K562 (cell line): ENCODE measurements around the gene VPS13D. TPM values are rescaled to one million over a fixed set of nuclear protein-coding genes. Genes with fewer than 3 reads are reported as not detected.

Experiments used
- ATAC-seq: fragments of 200-7000 bp; cut with Tn5 transposase; 3 replicates; pipeline ENCODE4 v1.9.1; 2020; ENCODE audit warnings: moderate library complexity
- BruUV-seq: library from RNA; stranded (reverse); fragments of 400-500 nt; replicated peaks from 2 replicates; lab custom pipeline; 2021; lab: Mats Ljungman, UMichigan
- CTCF ChIA-PET: fragments of 300-600 bp; formaldehyde crosslinking; extraction: SDS; loops from one replicate; lab custom pipeline; 2021; ENCODE audit warnings: low intra/inter-chr PET ratio; lab: Yijun Ruan, JAX
- POLR2A ChIA-PET: fragments of 300-600, 350-650 bp; sonication (Branson Sonifier 250); formaldehyde crosslinking; extraction: SDS; loops from one replicate; lab custom pipeline; 2021; ENCODE audit warnings: antibody characterized with exemption, inconsistent platforms; lab: Yijun Ruan, JAX
- DNase-seq, 4 experiments: peaks; one replicate each; pipeline versions ENCODE4 v3.0.0 to v3.0.0-alpha.2; 2011 to 2018; ENCODE audit warnings: low spot score in 3 of 4, mixed read lengths in 3 of 4; ENCODE audit errors: extremely low read depth in 1 of 4
- FAIRE-seq: peaks from 2 replicates; lab custom pipeline; 2011; peaks lifted over from hg19 to GRCh38; lab: Jason Lieb, UNC
- H2AFZ ChIP-seq: 2 replicates; pipeline ENCODE4 v1.6.0; 2011; ENCODE audit warnings: low read depth, low read length, control low read depth, inconsistent platforms
- H3K27ac ChIP-seq: fragments of 200-600 bp; 3 replicates; pipeline ENCODE4 v1.8.0; 2011; ENCODE audit warnings: low read depth, mild to moderate bottlenecking, control low read depth, inconsistent platforms, low read length, moderate library complexity, mixed read lengths; ENCODE audit errors: extremely low read depth
- H3K27me3 ChIP-seq, 2 experiments: fragments of 300-600 bp in 1 of 2; 2 replicates in 1 of 2; 3 replicates in 1 of 2; pipeline versions ENCODE4 v1.6.0 to v1.8.0; 2011; ENCODE audit warnings: inconsistent platforms in 2 of 2, low read length in 2 of 2, mild to moderate bottlenecking in 1 of 2, mixed read lengths in 1 of 2, moderate library complexity in 1 of 2; ENCODE audit not compliant: control insufficient read depth in 2 of 2, insufficient read depth in 2 of 2
- H3K36me3 ChIP-seq: fragments of 300-600 bp; 3 replicates; pipeline ENCODE4 v1.8.0; 2011; ENCODE audit warnings: mild to moderate bottlenecking, low read length, inconsistent platforms; ENCODE audit not compliant: control insufficient read depth, insufficient read depth
- H3K4me1 ChIP-seq, 2 experiments: fragments of 200-600 bp in 1 of 2; replicated peaks in 1 of 2; 2 replicates in 1 of 2; 3 replicates in 1 of 2; pipeline versions ENCODE4 v1.5.1 to v1.8.0; 2011; ENCODE audit warnings: inconsistent platforms in 2 of 2, low read length in 2 of 2, mild to moderate bottlenecking in 1 of 2, mixed read lengths in 1 of 2, moderate library complexity in 1 of 2; ENCODE audit not compliant: control insufficient read depth in 2 of 2, insufficient read depth in 2 of 2
- H3K4me2 ChIP-seq: 2 replicates; pipeline ENCODE4 v1.6.1; 2011; ENCODE audit warnings: low read length, control low read depth, inconsistent platforms, mixed read lengths; ENCODE audit not compliant: insufficient read depth
- H3K4me3 ChIP-seq: fragments of 200-600 bp; sonication (generic), shearing (Covaris generic); 2 replicates; pipeline ENCODE4 v1.5.1; 2016; ENCODE audit warnings: control low read depth, inconsistent platforms
- H3K79me2 ChIP-seq: fragments of 200-600 bp; 3 replicates; pipeline ENCODE4 v1.8.0; 2011; ENCODE audit warnings: low read length, inconsistent platforms; ENCODE audit not compliant: control insufficient read depth, insufficient read depth
- H3K9ac ChIP-seq, 2 experiments: 2 replicates each; pipeline versions ENCODE4 v1.6.0 to v1.6.1; 2011; ENCODE audit warnings: low read depth in 2 of 2, low read length in 2 of 2, control low read depth in 1 of 2, inconsistent platforms in 1 of 2, mild to moderate bottlenecking in 1 of 2, mixed read lengths in 1 of 2; ENCODE audit not compliant: insufficient read depth in 1 of 2
- H3K9me1 ChIP-seq: one replicate; pipeline ENCODE4 v1.6.0; 2011; ENCODE audit warnings: inconsistent platforms, mild to moderate bottlenecking, low read length, moderate library complexity; ENCODE audit not compliant: control insufficient read depth, insufficient read depth
- H3K9me3 ChIP-seq: replicated peaks from 2 replicates; pipeline ENCODE4 v1.5.1; 2011; ENCODE audit warnings: low read depth, low read length, inconsistent platforms; ENCODE audit not compliant: control insufficient read depth, insufficient read depth
- H4K20me1 ChIP-seq: replicated peaks from 2 replicates; pipeline ENCODE4 v1.6.1; 2011; ENCODE audit warnings: low read length, inconsistent platforms, mixed read lengths; ENCODE audit not compliant: control insufficient read depth, insufficient read depth
- BRCA1 ChIP-seq, 2 experiments: fragments of 450-650 bp in 1 of 2; sonication (generic) in 1 of 2; formaldehyde crosslinking in 1 of 2; IDR thresholded peaks; 2 replicates each; pipeline versions ENCODE4 v1.5.0 to v1.6.1; 2017 to 2020; ENCODE audit warnings: mild to moderate bottlenecking in 1 of 2, missing genetic modification reagents in 1 of 2
- LCOR ChIP-seq: sonication (generic); formaldehyde crosslinking; IDR thresholded peaks from 2 replicates; pipeline ENCODE4 v1.8.0; 2022; ENCODE audit warnings: mild to moderate bottlenecking, missing genetic modification reagents
- MAX ChIP-seq: sonication (generic); formaldehyde crosslinking; IDR thresholded peaks from 2 replicates; pipeline ENCODE4 v1.9.0; 2022; ENCODE audit warnings: mild to moderate bottlenecking, missing genetic modification reagents
- PHF20 ChIP-seq: fragments of 450-650 bp; IDR thresholded peaks from 2 replicates; pipeline ENCODE4 v1.6.1; 2018; ENCODE audit not compliant: partially characterized antibody
- RHOXF2B ChIP-seq: fragments of 250-450 bp; sonication (Bioruptor Pico); conservative IDR thresholded peaks from 2 replicates; pipeline ENCODE4 v1.5.1; 2021
- SMAD1 ChIP-seq: fragments of 150-350 bp; IDR thresholded peaks from 2 replicates; pipeline ENCODE4 v1.6.1; 2014; ENCODE audit warnings: low read length, low read depth; ENCODE audit not compliant: partially characterized antibody
- ZC3H4 ChIP-seq: sonication (generic); formaldehyde crosslinking; IDR thresholded peaks from 2 replicates; pipeline ENCODE4 v1.9.0; 2021; ENCODE audit warnings: missing genetic modification reagents, borderline replicate concordance
- ZNF24 ChIP-seq: fragments of 450-650 bp; IDR thresholded peaks from 2 replicates; pipeline ENCODE4 v1.6.1; 2016
- ZNF512 ChIP-seq: IDR thresholded peaks from 2 replicates; pipeline ENCODE4 v1.6.1; 2016; ENCODE audit warnings: missing genetic modification characterization, missing compliant biosample characterization
- WGBS: fragments of 100-300 bp; shearing (Covaris generic); methylation state at CpG from one replicate; pipeline ENCODE4 v1.1.6; 2016; ENCODE audit warnings: low coverage, mixed read lengths; ENCODE audit not compliant: insufficient coverage; ENCODE audit errors: missing lambda C conversion rate; 5-methylcytosine and 5-hydroxymethylcytosine counted together
- in situ Hi-C: fragments of 300-500 bp; cut with MboI; formaldehyde crosslinking; loops from 4 replicates; pipeline ENCODE4 v1.15.0; 2018; ENCODE audit warnings: inconsistent platforms, mixed read lengths
- intact Hi-C: fragments of 100-400 bp; cut with micrococcal nuclease; formaldehyde crosslinking; loops from 2 replicates; pipeline ENCODE4 v1.14.2; 2022
- polyA plus RNA-seq, 8 experiments: library from polyadenylated mRNA; depleted of rRNA in 4 of 8; stranded (reverse) in 5 of 8; unstranded in 3 of 8; fragments of >200 nt; fragmentation: Nextera tagmentation in 2 of 8; fragmentation: Illumina TruSeq in 1 of 8; extraction: Ambion mirVana in 2 of 8; extraction: Trizol in 1 of 8; gene quantifications; 2 replicates each; pipeline versions ENCODE4 v1.2.1 to v1.2.3, GENCODE V29; 2011 to 2014; ENCODE audit warnings: inconsistent platforms in 1 of 8, missing spikeins in 1 of 8
- total RNA-seq, 7 experiments: library from RNA; depleted of rRNA in 6 of 7; stranded (reverse); fragments of >200 nt in 6 of 7; fragmentation: Illumina TruSeq in 2 of 7; extraction: Trizol in 2 of 7; gene quantifications; 2 replicates each; pipeline versions ENCODE4 v1.2.1 to v1.2.3, GENCODE V29; 2011 to 2021; ENCODE audit warnings: low replicate concordance in 1 of 7
- TF ChIP-seq, protein P1 (sequence below): sonication (generic); formaldehyde crosslinking; IDR thresholded peaks from 2 replicates; pipeline ENCODE4 v1.8.0; 2022; ENCODE audit warnings: mild to moderate bottlenecking, missing genetic modification reagents
- TF ChIP-seq, protein P2 (sequence below), 3 experiments: fragments of 200-800 bp in 1 of 3; fragments of 250-450 bp in 1 of 3; fragments of 450-650 bp in 1 of 3; sonication (Bioruptor Pico) in 1 of 3; sonication (Bioruptor generic) in 1 of 3; formaldehyde crosslinking in 1 of 3; IDR thresholded peaks; 2 replicates each; pipeline versions ENCODE4 v1.6.1 to v1.8.0; 2016 to 2022; ENCODE audit warnings: mild to moderate bottlenecking in 2 of 3, missing genetic modification characterization in 2 of 3, missing compliant biosample characterization in 1 of 3, moderate library complexity in 1 of 3
- TF ChIP-seq, protein P3 (sequence below), 2 experiments: fragments of 450-650 bp in 1 of 2; sonication (generic) in 1 of 2; formaldehyde crosslinking; conservative IDR thresholded peaks; 2 replicates each; pipeline versions ENCODE4 v1.4.0 to v1.8.1; 2020 to 2022; ENCODE audit warnings: mild to moderate bottlenecking in 1 of 2, missing genetic modification reagents in 1 of 2

Gene VPS13D
- total and polyA plus RNA-seq, 9 of the 15 experiments (the other 6 are each of a cell fraction or from before 2014, with no cell fraction given) = 6.1 to 51.5 (median 38.5) TPM

DNA sequence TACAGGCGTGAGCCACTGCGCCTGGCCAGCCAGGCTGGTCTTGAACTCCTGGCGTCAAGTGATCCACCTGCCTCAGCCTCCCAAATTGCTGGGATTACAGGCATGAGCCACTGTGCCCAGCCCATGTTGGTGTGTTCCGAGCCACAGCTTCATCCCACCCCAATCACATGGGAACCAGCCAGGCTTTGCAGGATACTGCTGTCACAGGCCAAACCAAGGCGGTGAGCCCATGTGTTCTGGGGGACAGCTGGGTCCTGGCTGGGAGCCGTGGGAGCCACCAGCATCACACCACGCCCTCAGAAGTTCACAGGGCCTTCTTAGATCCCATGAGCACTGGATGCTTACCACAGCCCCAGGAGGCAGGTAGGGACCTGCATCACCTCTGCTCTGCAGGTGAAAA is 331.3 kb downstream of the VPS13D start:
- no TSS peak for BruUV-seq
- POLR2A ChIA-PET = no interaction called here
- ATAC-seq = no peak
- no peak for FAIRE-seq
- no peaks in the 10 kb centered on the region for H3K9me1 ChIP-seq
- no peaks in the 10 kb centered on the region for H3K79me2 ChIP-seq
- no peaks in the 10 kb centered on the region for H4K20me1 ChIP-seq
- H3K27me3 ChIP-seq = no peaks in the 10 kb centered on the region
- H3K9me3 ChIP-seq = peaks cover 27% of the 10 kb centered on the region
- H3K36me3 ChIP-seq = no peaks in the 10 kb centered on the region
- H3K4me3 ChIP-seq = no peak overlapping the region
- in situ Hi-C loops = no loop called here
- peaks cover 3 to 8% of the 10 kb centered on the region in 2 experiments; a peak in 2 of 5 replicates for H3K4me1 ChIP-seq
- no peak for TF ChIP-seq ZNF512 (tag)
- no peak for TF ChIP-seq ZNF24
- TF ChIP-seq, protein P1, sequence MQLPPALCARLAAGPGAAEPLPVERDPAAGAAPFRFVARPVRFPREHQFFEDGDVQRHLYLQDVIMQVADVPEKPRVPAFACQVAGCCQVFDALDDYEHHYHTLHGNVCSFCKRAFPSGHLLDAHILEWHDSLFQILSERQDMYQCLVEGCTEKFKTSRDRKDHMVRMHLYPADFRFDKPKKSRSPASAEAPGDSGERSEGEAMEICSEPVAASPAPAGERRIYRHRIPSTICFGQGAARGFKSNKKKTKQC (CRISPR knock-in tag) = 0 out of 2 replicates have a peak, but pooled peaks have one; percentile 29
- TF ChIP-seq PHF20 = no peak
- 0 out of 2 replicates have a peak, but pooled peaks have one; percentile 14 for TF ChIP-seq MAX (CRISPR knock-in tag)
- TF ChIP-seq BRCA1 (IDR thresholded peaks at IDR 0.05) = no peak
- 0 out of 2 replicates have a peak, but pooled peaks have one; percentile 29 for TF ChIP-seq BRCA1 (CRISPR knock-in tag; IDR thresholded peaks at IDR 0.05)
- TF ChIP-seq, protein P2, sequence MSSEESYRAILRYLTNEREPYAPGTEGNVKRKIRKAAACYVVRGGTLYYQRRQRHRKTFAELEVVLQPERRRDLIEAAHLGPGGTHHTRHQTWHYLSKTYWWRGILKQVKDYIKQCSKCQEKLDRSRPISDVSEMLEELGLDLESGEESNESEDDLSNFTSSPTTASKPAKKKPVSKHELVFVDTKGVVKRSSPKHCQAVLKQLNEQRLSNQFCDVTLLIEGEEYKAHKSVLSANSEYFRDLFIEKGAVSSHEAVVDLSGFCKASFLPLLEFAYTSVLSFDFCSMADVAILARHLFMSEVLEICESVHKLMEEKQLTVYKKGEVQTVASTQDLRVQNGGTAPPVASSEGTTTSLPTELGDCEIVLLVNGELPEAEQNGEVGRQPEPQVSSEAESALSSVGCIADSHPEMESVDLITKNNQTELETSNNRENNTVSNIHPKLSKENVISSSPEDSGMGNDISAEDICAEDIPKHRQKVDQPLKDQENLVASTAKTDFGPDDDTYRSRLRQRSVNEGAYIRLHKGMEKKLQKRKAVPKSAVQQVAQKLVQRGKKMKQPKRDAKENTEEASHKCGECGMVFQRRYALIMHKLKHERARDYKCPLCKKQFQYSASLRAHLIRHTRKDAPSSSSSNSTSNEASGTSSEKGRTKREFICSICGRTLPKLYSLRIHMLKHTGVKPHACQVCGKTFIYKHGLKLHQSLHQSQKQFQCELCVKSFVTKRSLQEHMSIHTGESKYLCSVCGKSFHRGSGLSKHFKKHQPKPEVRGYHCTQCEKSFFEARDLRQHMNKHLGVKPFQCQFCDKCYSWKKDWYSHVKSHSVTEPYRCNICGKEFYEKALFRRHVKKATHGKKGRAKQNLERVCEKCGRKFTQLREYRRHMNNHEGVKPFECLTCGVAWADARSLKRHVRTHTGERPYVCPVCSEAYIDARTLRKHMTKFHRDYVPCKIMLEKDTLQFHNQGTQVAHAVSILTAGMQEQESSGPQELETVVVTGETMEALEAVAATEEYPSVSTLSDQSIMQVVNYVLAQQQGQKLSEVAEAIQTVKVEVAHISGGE (CRISPR knock-in tag; IDR thresholded peaks at IDR 0.05) = no peak
- no peak for TF ChIP-seq ZC3H4 (CRISPR knock-in tag)
- TF ChIP-seq, protein P3, sequence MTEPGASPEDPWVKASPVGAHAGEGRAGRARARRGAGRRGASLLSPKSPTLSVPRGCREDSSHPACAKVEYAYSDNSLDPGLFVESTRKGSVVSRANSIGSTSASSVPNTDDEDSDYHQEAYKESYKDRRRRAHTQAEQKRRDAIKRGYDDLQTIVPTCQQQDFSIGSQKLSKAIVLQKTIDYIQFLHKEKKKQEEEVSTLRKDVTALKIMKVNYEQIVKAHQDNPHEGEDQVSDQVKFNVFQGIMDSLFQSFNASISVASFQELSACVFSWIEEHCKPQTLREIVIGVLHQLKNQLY (CRISPR knock-in tag; conservative IDR thresholded peaks at IDR 0.05) = no peak
- TF ChIP-seq LCOR (CRISPR knock-in tag) = no peak
- no peak for TF ChIP-seq SMAD1
- no peak for TF ChIP-seq RHOXF2B (CRISPR knock-in tag)
- DNase-seq = no peak
- no peak overlapping the region for H2AFZ ChIP-seq
- intact Hi-C loops = no loop called here
- 69% methylated on average over 7 of the region's 7 CpGs for WGBS
- H3K9ac ChIP-seq = no peak overlapping the region
- CTCF ChIA-PET = interaction anchor here (0.7 kb wide), 1 partner anchor 58 kb away, joined by 3 read pairs; no protein-coding TSS in a partner anchor
- H3K27ac ChIP-seq = no peak overlapping the region
- no peak overlapping the region for H3K4me2 ChIP-seq
